Breast epithelium (tissue), 3 donors: Measurements from ENCODE around the gene DEAF1.

Experiments
- POLR2A ChIP-seq: fragments of 450-650 bp; IDR thresholded peaks from one replicate; pipeline ENCODE4 v1.6.1; 2016; ENCODE audit warnings: antibody characterized with exemption, mild to moderate bottlenecking, moderate library complexity
- POLR2AphosphoS5 ChIP-seq, 3 donors: sonication (generic); formaldehyde crosslinking; IDR thresholded peaks; one replicate each; pipeline ENCODE4 v1.6.1; 2017; ENCODE audit warnings: antibody characterized with exemption in 3 of 3
- TF ChIP-seq, protein P1 (sequence below), 3 donors: fragments of 450-650 bp; IDR thresholded peaks; one replicate each; pipeline ENCODE4 v1.5.1; 2016 to 2017; ENCODE audit warnings: antibody characterized with exemption in 3 of 3, mild to moderate bottlenecking in 3 of 3, moderate library complexity in 3 of 3

DNA sequence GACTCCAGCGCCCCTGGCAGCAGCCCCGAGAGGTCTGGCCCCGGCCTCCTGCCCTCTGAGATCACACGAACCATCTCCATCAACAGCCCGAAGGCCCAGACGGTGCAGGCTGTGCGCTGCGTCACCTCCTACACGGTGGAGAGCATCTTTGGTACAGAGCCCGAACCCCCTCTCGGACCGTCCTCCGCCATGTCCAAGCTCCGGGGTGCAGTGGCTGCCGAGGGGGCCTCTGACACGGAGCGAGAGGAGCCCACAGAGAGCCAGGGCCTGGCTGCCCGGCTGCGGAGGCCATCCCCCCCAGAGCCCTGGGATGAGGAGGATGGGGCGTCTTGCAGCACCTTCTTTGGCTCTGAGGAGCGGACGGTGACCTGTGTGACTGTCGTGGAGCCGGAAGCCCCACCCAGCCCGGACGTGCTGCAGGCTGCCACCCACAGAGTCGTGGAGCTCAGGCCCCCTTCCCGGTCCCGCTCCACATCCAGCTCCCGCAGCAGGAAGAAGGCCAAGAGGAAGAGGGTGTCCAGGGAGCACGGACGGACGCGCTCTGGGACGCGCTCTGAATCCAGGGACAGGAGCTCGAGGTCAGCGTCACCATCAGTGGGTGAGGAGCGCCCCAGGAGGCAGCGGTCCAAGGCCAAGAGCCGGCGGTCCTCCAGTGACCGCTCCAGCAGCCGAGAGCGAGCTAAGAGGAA, 86.9 kb downstream of the DEAF1 start:
- TF ChIP-seq POLR2A: no peak
- TF ChIP-seq, protein P1, sequence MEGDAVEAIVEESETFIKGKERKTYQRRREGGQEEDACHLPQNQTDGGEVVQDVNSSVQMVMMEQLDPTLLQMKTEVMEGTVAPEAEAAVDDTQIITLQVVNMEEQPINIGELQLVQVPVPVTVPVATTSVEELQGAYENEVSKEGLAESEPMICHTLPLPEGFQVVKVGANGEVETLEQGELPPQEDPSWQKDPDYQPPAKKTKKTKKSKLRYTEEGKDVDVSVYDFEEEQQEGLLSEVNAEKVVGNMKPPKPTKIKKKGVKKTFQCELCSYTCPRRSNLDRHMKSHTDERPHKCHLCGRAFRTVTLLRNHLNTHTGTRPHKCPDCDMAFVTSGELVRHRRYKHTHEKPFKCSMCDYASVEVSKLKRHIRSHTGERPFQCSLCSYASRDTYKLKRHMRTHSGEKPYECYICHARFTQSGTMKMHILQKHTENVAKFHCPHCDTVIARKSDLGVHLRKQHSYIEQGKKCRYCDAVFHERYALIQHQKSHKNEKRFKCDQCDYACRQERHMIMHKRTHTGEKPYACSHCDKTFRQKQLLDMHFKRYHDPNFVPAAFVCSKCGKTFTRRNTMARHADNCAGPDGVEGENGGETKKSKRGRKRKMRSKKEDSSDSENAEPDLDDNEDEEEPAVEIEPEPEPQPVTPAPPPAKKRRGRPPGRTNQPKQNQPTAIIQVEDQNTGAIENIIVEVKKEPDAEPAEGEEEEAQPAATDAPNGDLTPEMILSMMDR (IDR thresholded peaks at IDR 0.05): no peak
- TF ChIP-seq POLR2AphosphoS5 (IDR thresholded peaks at IDR 0.05): no peak
